ENCODE measurements around the gene PHKB. TPM values are rescaled to one million over a fixed set of nuclear protein-coding genes. Genes with fewer than 3 reads are reported as not detected.

The PHKB gene
- polyA plus RNA-seq, 3 donors, result 49.8 to 53.1 (median 50.8) TPM

DNA sequence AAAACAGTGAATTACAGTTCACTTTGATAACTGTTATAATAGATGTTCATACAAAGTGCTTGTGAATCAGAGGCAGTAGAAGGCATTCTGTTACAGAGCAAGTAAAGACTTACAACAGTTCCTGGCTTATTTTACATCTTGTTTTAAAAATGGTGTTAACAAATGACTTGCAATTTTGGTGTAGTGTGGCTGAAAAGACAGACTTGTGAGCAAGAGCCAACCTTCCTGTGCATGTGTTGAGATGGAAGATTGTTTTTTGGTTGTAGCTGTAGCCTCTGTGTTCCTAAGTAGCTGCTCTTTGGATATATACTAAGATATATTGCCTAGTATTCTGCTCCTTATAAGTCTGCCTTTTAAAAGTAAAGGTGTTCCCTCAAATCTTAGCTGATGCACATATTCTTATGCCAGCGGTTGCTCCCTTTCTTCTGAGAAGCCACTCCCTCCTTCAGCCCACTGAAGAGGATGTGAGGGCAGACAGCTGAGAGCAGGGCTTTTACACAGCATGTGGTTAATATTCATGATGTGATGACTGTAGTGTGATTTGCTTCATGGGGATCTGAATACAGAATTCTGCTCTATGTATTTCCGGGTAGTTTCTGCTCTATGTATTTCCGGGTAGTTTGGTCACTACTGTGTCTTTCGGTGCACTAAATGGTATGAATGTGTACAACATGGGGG is 182.3 kb downstream of the PHKB start:
- H3K36me3 Mint-ChIP-seq, result peaks cover 29 to 34% of the 10 kb centered on the region in 2 donors
- H3K27ac ChIP-seq (ENCODE audit: low read depth in 1 of 2, low read length in 2 of 2), result peak overlapping the region in 1 of 2 donors; percentile 40
- H2AFZ ChIP-seq (ENCODE audit: insufficient read depth, low read depth, low read length, poor library complexity, severe bottlenecking), result no peak overlapping the region
- H3K9ac ChIP-seq (ENCODE audit: insufficient read depth, low read length, poor library complexity, severe bottlenecking), result peak overlapping the region; percentile 13
- H3K4me3 ChIP-seq (replicated peaks in 1 of 3; ENCODE audit: low read depth in 2 of 3, low read length in 3 of 3), result no peak overlapping the region
- no peaks in the 10 kb centered on the region for H3K9me3 ChIP-seq (replicated peaks in 1 of 2; ENCODE audit: control insufficient read depth in 1 of 2, insufficient read depth in 1 of 2, low read length in 2 of 2)
- H3K4me1 Mint-ChIP-seq, result peaks cover 27% of the 10 kb centered on the region
- DNase-seq, result peak in 2 of 3 donors; percentile 2 to 5
- H3K79me2 ChIP-seq (ENCODE audit: insufficient read depth, low read length), result no peaks in the 10 kb centered on the region
- TF ChIP-seq, protein P1, sequence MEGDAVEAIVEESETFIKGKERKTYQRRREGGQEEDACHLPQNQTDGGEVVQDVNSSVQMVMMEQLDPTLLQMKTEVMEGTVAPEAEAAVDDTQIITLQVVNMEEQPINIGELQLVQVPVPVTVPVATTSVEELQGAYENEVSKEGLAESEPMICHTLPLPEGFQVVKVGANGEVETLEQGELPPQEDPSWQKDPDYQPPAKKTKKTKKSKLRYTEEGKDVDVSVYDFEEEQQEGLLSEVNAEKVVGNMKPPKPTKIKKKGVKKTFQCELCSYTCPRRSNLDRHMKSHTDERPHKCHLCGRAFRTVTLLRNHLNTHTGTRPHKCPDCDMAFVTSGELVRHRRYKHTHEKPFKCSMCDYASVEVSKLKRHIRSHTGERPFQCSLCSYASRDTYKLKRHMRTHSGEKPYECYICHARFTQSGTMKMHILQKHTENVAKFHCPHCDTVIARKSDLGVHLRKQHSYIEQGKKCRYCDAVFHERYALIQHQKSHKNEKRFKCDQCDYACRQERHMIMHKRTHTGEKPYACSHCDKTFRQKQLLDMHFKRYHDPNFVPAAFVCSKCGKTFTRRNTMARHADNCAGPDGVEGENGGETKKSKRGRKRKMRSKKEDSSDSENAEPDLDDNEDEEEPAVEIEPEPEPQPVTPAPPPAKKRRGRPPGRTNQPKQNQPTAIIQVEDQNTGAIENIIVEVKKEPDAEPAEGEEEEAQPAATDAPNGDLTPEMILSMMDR (IDR thresholded peaks at IDR 0.05), result no peak
- no peak overlapping the region for H3K4me2 ChIP-seq (replicated peaks; ENCODE audit: extremely low read depth, low read length, poor library complexity, severe bottlenecking)
- no peaks in the 10 kb centered on the region for H3K27me3 ChIP-seq (ENCODE audit: control insufficient read depth in 2 of 2, insufficient read depth in 2 of 2, low read length in 2 of 2)
- no peaks in the 10 kb centered on the region for H3K9me3 Mint-ChIP-seq
- H4K20me1 ChIP-seq (ENCODE audit: insufficient read depth, low read length), result peaks cover 7% of the 10 kb centered on the region
- H3K36me3 ChIP-seq (replicated peaks in 1 of 2; ENCODE audit: control insufficient read depth in 1 of 2, insufficient read depth in 2 of 2, low read length in 2 of 2), result peaks cover 8 to 43% of the 10 kb centered on the region in 2 donors
- H3K4me1 ChIP-seq (ENCODE audit: control insufficient read depth in 1 of 2, insufficient read depth in 2 of 2, low read length in 2 of 2), result peaks cover 21 to 22% of the 10 kb centered on the region in 2 donors
- H3K27me3 Mint-ChIP-seq (ENCODE audit: low read depth in 3 of 3), result no peaks in the 10 kb centered on the region
- peak overlapping the region in 2 of 7 donors; percentile 52 to 55 for H3K27ac Mint-ChIP-seq
- no peak overlapping the region for H3K4me3 Mint-ChIP-seq
- 49% methylated on average over 2 of the region's 4 CpGs for WGBS (ENCODE audit: insufficient coverage)
- intact Hi-C loops (cut with micrococcal nuclease), result no loop called here

DNA sequence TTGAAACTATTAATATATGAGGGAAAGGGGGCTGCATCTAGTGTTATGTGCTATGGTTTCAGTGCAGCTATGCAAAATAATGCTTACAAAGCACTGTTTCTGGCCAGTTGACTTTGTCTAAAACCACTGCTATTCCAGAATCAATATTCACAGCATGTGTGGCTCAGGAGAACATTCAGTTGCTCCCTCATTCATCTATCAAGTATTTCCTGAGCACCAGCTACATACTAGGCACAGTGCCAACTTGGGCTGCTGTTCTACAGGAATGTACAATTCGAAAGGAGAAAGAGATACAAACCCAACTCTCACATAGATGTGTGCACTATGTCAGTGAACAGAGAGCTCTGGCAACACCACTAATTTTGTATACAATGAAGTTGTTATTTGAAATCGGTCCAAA is 183.0 kb downstream of the PHKB start:
- H2AFZ ChIP-seq (ENCODE audit: insufficient read depth, low read depth, low read length, poor library complexity, severe bottlenecking), result no peak overlapping the region
- H3K4me3 ChIP-seq (replicated peaks in 1 of 3; ENCODE audit: low read depth in 2 of 3, low read length in 3 of 3), result no peak overlapping the region
- no peaks in the 10 kb centered on the region for H3K79me2 ChIP-seq (ENCODE audit: insufficient read depth, low read length)
- peaks cover 27% of the 10 kb centered on the region for H3K4me1 Mint-ChIP-seq
- H3K27me3 ChIP-seq (ENCODE audit: control insufficient read depth in 2 of 2, insufficient read depth in 2 of 2, low read length in 2 of 2), result no peaks in the 10 kb centered on the region
- peaks cover 34 to 35% of the 10 kb centered on the region in 2 donors for H3K36me3 Mint-ChIP-seq
- H3K4me3 Mint-ChIP-seq, result no peak overlapping the region
- H3K9me3 Mint-ChIP-seq, result no peaks in the 10 kb centered on the region
- H3K4me1 ChIP-seq (ENCODE audit: control insufficient read depth in 1 of 2, insufficient read depth in 2 of 2, low read length in 2 of 2), result peaks cover 21 to 22% of the 10 kb centered on the region in 2 donors
- DNase-seq, result no peak
- H3K4me2 ChIP-seq (replicated peaks; ENCODE audit: extremely low read depth, low read length, poor library complexity, severe bottlenecking), result peak overlapping the region; percentile 12
- no peak overlapping the region for H3K27ac Mint-ChIP-seq
- H4K20me1 ChIP-seq (ENCODE audit: insufficient read depth, low read length), result peaks cover 7% of the 10 kb centered on the region
- intact Hi-C loops (cut with micrococcal nuclease), result no loop called here
- TF ChIP-seq, protein P1 (IDR thresholded peaks at IDR 0.05), result no peak
- no peak overlapping the region for H3K9ac ChIP-seq (ENCODE audit: insufficient read depth, low read length, poor library complexity, severe bottlenecking)
- no peaks in the 10 kb centered on the region for H3K9me3 ChIP-seq (replicated peaks in 1 of 2; ENCODE audit: control insufficient read depth in 1 of 2, insufficient read depth in 1 of 2, low read length in 2 of 2)
- H3K27me3 Mint-ChIP-seq (ENCODE audit: low read depth in 3 of 3), result no peaks in the 10 kb centered on the region
- peaks cover 15 to 50% of the 10 kb centered on the region in 2 donors for H3K36me3 ChIP-seq (replicated peaks in 1 of 2; ENCODE audit: control insufficient read depth in 1 of 2, insufficient read depth in 2 of 2, low read length in 2 of 2)
- peak overlapping the region in 1 of 2 donors; percentile 31 for H3K27ac ChIP-seq (ENCODE audit: low read depth in 1 of 2, low read length in 2 of 2)
- no CpG with 5 or more reads among the region's 2 CpGs for WGBS (ENCODE audit: insufficient coverage)

Measured in CD14-positive monocyte (primary cell).